ENCODE measurements around the gene DHRS7C. TPM values are rescaled to one million over a fixed set of nuclear protein-coding genes. Genes with fewer than 3 reads are reported as not detected.
"Not testable (repeated sequence)": the region's sequence is repeated elsewhere in the genome, so short reads cannot be mapped to it uniquely, and the experiment has no call there.

Gene DHRS7C
- polyA plus RNA-seq, 4 donors: not detected

DNA sequence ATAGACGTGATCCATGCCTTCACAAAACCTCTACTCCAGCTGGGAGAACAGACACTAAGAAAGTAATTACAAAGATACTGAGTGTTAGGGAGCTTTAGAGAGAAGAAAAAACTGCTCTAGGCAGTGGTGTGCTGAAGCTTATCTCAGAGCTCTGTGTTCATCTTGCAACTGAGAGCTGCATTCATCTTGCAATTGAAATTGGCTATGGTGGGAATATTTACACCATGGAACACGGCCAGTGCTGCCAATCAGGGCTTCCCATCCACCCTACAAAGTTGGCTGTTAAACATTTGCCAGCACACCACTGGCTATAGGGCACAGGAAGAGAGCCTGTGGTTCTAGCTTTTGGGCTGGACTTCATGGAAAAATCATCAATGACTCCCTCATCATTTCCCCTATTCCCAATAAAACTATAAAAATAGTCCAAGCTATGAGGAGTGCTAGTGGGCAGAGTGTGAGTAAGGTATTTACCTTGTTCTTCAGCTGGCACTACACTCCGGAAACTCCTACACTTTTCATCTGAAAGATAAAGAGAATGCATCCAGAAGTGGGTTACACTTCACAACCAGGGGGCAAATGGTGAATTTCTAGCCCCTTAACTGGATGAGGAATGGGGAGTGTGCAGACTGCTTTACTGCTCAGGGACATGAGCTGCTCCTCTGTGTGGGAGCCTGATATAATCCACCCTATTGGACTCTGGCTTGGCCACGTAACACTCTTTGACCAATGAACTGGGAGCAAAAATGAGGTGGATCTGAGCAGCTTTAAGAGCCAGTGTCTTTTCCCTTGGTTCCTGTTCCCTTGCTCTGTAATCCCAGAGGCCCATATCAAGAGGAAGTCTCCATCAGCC lies 18.9 kb upstream of the DHRS7C start:
- no peak for DNase-seq (ENCODE audit: low read depth in 4 of 4, low spot score in 3 of 4)

DNA sequence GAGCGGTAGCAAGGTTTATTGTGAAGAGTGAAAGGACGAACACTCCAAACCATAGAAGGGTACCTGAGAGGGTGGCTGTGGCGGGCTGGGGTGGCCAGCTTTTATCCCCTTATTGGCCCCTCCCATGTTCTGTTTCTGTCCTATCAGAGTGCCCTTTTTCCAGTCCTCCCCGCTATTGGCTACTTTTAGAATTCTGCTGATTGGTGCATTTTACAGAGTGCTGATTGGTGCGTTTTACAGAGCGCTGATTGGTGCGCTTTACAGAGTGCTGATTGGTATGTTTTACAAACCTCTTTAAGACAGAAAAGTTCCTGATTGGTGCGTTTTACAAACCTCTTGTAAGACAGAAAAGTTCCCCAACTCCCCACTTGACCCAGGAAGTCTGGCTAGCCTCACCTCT lies 18.0 kb upstream of the DHRS7C start:
- no peak for DNase-seq (ENCODE audit: low read depth in 4 of 4, low spot score in 3 of 4)

GRCh38 chr17:9806699-9807098 lies 15.3 kb upstream of the DHRS7C start:
- no peak for DNase-seq (ENCODE audit: low read depth in 4 of 4, low spot score in 3 of 4)

DNA sequence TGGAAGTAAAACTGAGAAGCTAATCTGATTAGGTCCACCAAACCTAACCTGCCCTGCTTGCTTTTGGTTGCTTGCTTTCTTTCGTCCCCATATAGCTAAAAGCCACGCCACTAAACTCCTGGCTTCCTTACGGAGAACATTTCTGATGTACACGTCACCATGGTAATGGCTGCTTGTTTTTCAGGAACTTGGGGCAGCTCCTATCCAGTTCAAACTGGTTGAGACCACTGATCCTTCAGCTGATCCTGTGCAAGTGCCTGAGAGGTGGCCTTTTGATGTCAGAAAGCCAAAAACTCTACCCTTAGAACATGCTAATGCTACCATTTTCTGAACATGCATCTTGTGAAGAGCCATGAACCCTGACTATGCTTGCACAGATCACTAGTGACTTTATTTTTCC lies 14.4 kb upstream of the DHRS7C start:
- no peak for DNase-seq (ENCODE audit: low read depth in 4 of 4, low spot score in 3 of 4)

DNA sequence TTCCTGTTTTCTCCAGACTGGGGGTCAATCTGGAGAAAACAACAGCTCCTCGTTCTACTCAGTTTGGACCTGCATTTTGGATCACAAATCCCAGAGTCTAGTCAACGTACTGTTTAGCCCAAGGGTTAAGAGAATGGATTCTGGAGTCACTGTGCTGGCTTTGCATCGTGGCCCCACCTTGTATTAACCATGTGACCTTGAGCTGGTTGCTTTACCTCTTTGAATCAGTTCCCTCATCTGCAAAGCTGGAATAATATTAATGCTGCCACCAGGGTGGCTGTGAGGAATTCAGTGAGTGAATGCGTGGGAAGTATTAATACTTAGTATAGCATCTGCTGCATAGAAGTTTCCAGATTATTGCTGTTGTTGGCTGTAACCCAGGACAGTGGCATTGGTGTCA lies 11.3 kb upstream of the DHRS7C start:
- DNase-seq (ENCODE audit: low read depth in 4 of 4, low spot score in 3 of 4): no peak

DNA sequence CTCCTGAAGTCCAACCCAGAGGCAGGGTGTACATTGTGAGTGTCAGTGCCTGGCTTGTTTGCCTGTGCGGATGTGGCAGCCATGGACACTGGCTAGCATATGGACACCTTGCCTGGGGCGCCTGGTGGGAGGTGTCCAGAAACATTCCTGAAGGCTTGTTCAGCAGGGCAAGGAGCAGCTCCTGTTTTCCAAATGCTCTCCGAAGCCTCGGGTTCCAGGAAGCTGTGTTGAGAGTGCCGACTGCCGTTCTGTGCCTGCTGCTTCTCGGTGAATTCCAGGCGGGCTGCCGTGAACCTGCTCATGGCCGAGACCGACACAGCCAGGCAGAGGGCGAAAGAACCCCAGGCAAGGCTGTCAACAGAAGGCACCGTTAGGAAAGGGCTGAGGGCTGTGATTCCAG lies 10.9 kb upstream of the DHRS7C start:
- DNase-seq (ENCODE audit: low read depth in 4 of 4, low spot score in 3 of 4): no peak

DNA sequence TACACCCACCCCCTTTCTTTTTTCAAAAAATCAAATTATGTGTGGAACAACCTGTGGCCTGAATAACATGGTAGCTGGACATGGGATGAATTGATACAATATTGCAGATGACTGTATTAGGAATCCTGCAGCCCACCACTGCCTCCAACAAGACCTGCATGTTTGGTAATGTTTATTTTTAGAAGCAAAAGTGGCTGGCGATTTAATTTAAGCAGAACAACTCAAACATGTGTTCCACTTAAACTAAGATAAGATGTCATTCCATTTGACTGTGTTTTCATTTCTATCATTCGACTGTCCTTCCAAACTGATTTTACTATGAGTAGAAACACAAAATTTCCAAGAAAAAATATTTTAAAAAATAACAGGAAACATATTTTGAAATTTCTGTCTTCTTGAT lies 10.1 kb upstream of the DHRS7C start:
- DNase-seq (ENCODE audit: low read depth in 4 of 4, low spot score in 3 of 4): no peak

DNA sequence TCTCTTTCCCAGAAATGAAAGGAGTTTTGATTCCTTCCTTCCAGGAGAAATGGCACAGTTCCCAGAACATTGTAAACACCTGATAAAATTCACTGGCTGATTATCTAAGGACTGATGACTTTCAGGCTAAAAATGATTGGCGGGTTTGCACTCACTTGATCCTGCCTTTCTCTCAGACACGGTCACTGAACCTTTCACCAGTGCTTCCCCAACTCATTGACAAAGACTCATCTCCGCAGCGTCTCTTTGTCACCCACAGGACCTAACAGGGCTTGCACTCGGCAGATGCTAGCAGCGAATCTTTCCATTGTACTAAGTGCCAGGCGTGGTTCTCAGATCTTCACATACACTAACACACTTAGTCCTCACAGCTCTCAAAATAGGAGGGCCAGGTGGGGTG lies 7.3 kb upstream of the DHRS7C start:
- no peak for DNase-seq (ENCODE audit: low read depth in 4 of 4, low spot score in 3 of 4)

- DNase-seq (ENCODE audit: low read depth in 4 of 4, low spot score in 3 of 4): no peak
These were observed 6.6 kb upstream of the DHRS7C start for GRCh38 chr17:9798008-9798407.

DNA sequence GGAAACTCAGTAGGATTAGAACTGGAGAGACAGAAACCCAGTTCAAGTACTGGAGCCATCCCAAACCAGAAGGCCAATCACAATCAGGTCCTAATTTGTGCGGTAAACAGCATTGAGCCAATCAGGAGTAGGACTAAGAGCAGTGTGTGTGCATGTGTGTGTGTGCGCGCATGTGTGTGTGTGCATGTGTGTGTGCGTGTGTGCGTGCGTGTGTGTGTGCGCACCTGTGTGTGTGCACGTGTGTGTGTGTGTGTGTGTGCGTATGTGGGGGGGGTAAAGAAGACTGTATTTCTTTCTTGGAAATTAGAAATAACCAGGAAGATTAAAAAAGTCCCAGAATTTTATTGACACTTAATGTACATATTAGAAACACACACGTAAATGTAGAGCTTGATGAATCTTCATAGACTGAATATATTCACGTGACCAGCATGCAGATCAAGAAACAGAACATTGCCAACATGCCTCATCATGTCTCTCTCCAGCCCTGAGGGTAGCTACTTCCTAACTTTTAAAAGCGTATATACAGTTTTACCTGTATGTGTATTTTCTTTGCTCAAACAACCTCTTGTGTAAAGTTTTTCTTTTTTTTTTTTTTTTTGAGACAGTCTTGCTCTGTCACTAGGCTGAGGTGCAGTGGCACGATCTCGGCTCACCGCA lies 919 bp upstream of the DHRS7C start:
- DNase-seq (ENCODE audit: low read depth in 4 of 4, low spot score in 3 of 4): no peak

DNA sequence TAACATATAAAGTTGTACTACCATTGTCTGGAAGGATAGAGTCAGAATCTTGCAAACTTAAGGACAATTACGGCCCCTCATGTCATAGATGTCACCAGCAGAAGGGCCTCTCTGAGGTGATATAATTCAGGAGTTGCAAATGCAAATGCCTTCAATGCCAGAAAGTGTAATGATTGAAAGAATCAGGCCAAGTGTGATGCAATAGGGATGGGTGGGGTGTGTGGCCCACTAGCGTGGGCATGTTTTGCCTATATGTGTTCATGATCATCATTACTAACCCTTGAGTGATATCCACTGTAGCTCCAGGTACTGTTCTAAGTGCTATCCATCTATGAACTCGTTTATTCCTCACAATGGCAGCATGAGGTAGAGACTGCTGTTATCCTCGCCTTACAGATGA lies 1.1 kb downstream of the DHRS7C start:
- no peak for DNase-seq (ENCODE audit: low read depth in 4 of 4, low spot score in 3 of 4)

DNA sequence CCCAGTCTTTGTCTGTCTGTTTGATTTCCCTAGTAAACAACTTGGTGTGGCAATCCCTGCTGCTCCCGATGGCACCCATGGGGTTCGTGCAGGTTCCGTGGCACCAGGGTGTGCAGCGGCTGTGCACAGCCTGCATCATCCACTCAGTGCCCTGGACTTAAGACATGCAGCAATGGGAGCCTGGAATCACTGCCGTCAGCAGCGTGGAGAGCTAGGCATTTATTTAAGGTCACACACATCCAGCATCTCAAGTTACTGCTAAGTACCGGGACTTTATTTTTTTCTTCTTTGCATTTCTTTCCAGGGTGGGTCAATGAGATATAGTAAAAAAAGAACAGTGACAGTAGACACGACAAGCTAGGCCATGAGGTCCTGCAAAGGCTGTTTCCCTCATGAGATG lies 2.8 kb downstream of the DHRS7C start:
- DNase-seq (ENCODE audit: low read depth in 4 of 4, low spot score in 3 of 4): no peak

- DNase-seq (ENCODE audit: low read depth in 4 of 4, low spot score in 3 of 4): no peak
These were observed 6.8 kb downstream of the DHRS7C start for GRCh38 chr17:9784544-9784943.

- not testable (repeated sequence) for DNase-seq (ENCODE audit: low read depth in 4 of 4, low spot score in 3 of 4)
These were observed 7.9 kb downstream of the DHRS7C start for GRCh38 chr17:9783465-9783864.

DNA sequence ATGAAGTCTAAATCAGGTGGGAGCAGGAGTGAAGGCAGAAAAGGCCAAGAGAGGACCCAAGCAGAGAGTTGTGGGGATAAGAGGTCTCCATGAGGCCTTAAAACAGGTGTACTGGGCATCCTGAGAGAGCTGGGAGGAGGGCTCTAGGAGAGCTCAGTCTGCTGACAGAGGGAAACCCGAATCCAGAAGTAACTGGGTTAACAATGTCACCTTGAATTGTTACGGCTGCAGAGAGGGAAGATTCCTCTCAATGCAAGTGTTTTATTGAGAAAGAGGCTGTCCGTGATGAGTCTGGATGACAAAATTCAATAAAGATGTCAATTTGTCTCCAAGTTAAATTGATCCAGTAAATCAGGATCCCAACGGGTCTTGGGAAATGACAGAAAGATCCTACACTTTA lies 8.3 kb downstream of the DHRS7C start:
- DNase-seq (ENCODE audit: low read depth in 4 of 4, low spot score in 3 of 4): no peak

DNA sequence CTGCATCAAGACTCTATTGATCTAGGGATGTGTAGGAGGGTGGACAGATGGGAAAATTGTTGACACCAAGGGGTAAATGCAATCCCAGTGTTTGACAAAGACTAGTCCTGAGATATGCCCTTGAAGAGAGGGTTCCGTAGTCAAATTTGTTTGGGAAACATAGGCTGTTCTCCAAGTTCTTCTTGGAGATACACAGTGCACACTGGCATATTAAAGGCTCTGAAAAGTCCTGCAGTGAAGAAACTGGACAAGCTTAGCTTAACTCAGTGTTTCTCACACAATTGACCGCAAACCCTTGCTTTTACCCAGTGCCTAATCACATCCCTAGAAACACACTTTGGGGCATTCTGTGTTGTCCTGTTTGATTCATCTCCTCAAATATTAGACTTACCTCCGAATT lies 10.8 kb downstream of the DHRS7C start:
- DNase-seq (ENCODE audit: low read depth in 4 of 4, low spot score in 3 of 4): no peak

- no peak for DNase-seq (ENCODE audit: low read depth in 4 of 4, low spot score in 3 of 4)
These were observed 14.5 kb downstream of the DHRS7C start for GRCh38 chr17:9776911-9777310.

- DNase-seq (ENCODE audit: low read depth in 4 of 4, low spot score in 3 of 4): no peak
These were observed 18.7 kb downstream of the DHRS7C start for GRCh38 chr17:9772658-9773057.

DNA sequence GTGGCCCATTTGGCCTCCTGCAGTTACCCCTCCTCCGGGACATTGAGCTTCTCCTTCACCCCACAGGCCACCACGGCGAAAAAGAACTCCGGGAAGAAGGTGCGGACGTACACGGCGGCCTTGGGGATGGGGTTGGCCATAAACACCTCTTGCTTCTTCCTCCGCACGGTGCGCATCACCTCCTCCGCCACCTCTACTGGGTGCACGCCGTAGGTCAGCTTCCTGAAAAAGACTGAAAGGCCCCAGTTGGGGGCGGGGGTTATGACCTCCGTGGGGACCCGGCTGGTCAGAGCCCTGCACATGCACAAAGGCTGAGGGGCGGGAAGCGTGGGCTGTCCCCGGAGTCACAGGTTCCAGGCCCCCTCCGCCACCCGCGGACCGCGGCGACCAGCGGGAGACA lies 19.9 kb downstream of the DHRS7C start:
- no peak for DNase-seq (ENCODE audit: low read depth in 4 of 4, low spot score in 3 of 4)

GRCh38 chr17:9769036-9769695 lies 22.2 kb downstream of the DHRS7C start:
- no peak for DNase-seq (ENCODE audit: low read depth in 4 of 4, low spot score in 3 of 4)

GRCh38 chr17:9768381-9768934 lies 22.9 kb downstream of the DHRS7C start:
- no peak for DNase-seq (ENCODE audit: low read depth in 4 of 4, low spot score in 3 of 4)
